Measurements from ENCODE around the gene GRHPR. TPM values are rescaled to one million over a fixed set of nuclear protein-coding genes. Genes with fewer than 3 reads are reported as not detected.

GRHPR gene
- total RNA-seq, 1 donor from 2014 or later: 77.4 TPM

DNA sequence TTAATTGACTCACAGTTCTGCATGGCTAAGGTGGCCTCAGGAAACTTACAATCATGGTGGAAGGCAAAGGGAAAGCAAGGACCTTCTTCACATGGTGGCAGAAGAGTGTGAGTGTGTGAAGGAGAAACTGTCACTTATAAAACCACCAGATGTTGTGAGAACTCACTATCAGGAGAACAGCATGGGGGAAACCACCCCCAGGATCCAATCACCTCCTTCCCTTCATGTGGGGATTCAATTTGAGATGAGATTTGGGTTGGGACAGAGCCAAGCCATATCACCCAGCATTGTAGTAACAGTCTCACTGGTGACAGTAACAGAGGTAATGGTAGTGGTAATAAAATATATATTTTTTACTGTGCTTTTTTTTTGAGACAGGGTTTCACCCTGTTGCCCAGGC is 24.6 kb downstream of the GRHPR start:
- H3K9me3 Mint-ChIP-seq: no peaks in the 10 kb centered on the region
- H3K4me3 Mint-ChIP-seq (ENCODE audit: low read depth): no peak overlapping the region
- no peaks in the 10 kb centered on the region for H3K27me3 Mint-ChIP-seq (ENCODE audit: low read depth)
- H3K27ac Mint-ChIP-seq: no peak overlapping the region
- no peak for DNase-seq (ENCODE audit: low spot score)
- intact Hi-C loops (cut with micrococcal nuclease): no loop called here
- H3K4me1 Mint-ChIP-seq (ENCODE audit: low read depth): peaks cover 7% of the 10 kb centered on the region
- peaks cover 36% of the 10 kb centered on the region for H3K36me3 Mint-ChIP-seq (ENCODE audit: low read depth)

- H3K27ac Mint-ChIP-seq: no peak overlapping the region
- H3K4me1 Mint-ChIP-seq (ENCODE audit: low read depth): peaks cover 14% of the 10 kb centered on the region
- peaks cover 27% of the 10 kb centered on the region for H3K36me3 Mint-ChIP-seq (ENCODE audit: low read depth)
- no peaks in the 10 kb centered on the region for H3K27me3 Mint-ChIP-seq (ENCODE audit: low read depth)
- H3K9me3 Mint-ChIP-seq: no peaks in the 10 kb centered on the region
- H3K4me3 Mint-ChIP-seq (ENCODE audit: low read depth): no peak overlapping the region
- intact Hi-C loops (cut with micrococcal nuclease): no loop called here
- no peak for DNase-seq (ENCODE audit: low spot score)
These were observed 27.6 kb downstream of the GRHPR start for GRCh38 chr9:37449862-37450632.

DNA sequence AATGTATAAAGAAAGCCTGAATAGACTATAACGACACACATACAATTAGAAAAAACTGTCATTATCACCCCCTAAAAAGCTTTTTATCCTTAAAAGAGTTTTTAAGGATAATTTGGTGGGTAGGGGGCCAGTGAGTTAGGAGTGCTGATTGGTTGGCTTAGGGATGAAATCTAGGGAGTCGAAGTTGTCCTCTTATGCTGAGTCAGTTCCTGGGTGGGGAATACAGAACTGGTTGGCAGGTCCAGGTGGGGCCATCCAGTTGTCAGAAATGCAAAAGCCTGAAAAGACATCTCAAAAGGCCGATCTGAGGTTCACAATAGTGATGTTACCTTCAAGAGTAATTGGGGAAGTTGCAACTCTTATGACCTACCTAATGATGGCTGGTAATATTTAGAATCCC is 29.1 kb downstream of the GRHPR start:
- H3K9me3 Mint-ChIP-seq: no peaks in the 10 kb centered on the region
- peaks cover 27% of the 10 kb centered on the region for H3K36me3 Mint-ChIP-seq (ENCODE audit: low read depth)
- no peak overlapping the region for H3K27ac Mint-ChIP-seq
- DNase-seq (ENCODE audit: low spot score): no peak
- no peaks in the 10 kb centered on the region for H3K27me3 Mint-ChIP-seq (ENCODE audit: low read depth)
- intact Hi-C loops (cut with micrococcal nuclease): no loop called here
- no peak overlapping the region for H3K4me3 Mint-ChIP-seq (ENCODE audit: low read depth)
- H3K4me1 Mint-ChIP-seq (ENCODE audit: low read depth): peaks cover 17% of the 10 kb centered on the region

DNA sequence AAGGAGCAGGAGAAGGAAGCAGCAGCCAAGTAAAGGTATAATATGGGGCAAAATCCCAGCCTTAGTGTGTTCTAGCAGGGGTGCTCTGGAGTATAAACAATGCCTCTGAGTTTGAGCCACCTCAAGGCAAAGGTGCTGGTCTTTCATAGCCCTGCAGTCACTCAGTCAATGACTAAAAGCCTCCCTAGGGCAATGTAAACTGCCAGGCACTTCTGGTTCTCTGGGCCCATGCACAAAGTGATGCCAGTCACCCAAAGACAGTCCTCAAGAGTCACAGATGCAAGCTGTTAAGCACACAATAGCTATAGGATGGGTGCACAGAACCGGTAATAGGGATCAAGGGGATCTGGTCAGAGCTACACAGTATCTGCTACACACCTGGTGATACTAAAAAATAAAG is 30.1 kb downstream of the GRHPR start:
- Mint-ChIP-seq H3K27me3 (ENCODE audit: low read depth) (no peaks in the 10 kb centered on the region), H3K36me3 (ENCODE audit: low read depth) (peaks cover 29% of the 10 kb centered on the region), H3K4me3 (ENCODE audit: low read depth) (no peak overlapping the region), H3K9me3 (no peaks in the 10 kb centered on the region), H3K27ac (no peak overlapping the region), H3K4me1 (ENCODE audit: low read depth) (peaks cover 23% of the 10 kb centered on the region)
- intact Hi-C loops (cut with micrococcal nuclease): no loop called here
- no peak for DNase-seq (ENCODE audit: low spot score)

DNA sequence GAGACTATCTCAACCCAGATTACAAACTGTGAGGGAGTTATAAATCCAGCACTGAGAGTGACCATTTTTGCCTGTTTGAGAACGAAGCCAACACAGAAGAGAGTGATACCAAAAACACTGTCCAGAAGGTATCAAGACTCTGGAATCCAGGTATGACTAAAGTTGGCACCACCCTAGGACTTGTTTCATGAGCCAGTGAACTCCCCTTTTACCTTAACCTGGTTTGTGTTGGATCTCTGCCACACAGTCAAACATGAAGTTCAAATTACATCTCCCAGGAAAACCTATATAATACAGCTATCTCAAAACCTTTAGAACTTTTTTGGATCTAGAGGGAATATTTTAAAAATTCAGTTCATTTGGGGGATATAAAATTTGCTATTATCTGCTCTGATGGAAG is 31.3 kb downstream of the GRHPR start:
- no peak overlapping the region for H3K4me3 Mint-ChIP-seq (ENCODE audit: low read depth)
- no peak for DNase-seq (ENCODE audit: low spot score)
- H3K36me3 Mint-ChIP-seq (ENCODE audit: low read depth): peaks cover 26% of the 10 kb centered on the region
- H3K27ac Mint-ChIP-seq: no peak overlapping the region
- H3K9me3 Mint-ChIP-seq: no peaks in the 10 kb centered on the region
- no peaks in the 10 kb centered on the region for H3K27me3 Mint-ChIP-seq (ENCODE audit: low read depth)
- peaks cover 24% of the 10 kb centered on the region for H3K4me1 Mint-ChIP-seq (ENCODE audit: low read depth)
- intact Hi-C loops (cut with micrococcal nuclease): no loop called here

GRCh38 chr9:37454238-37454637 is 31.7 kb downstream of the GRHPR start:
- Mint-ChIP-seq H3K27me3 (ENCODE audit: low read depth) (no peaks in the 10 kb centered on the region), H3K4me3 (ENCODE audit: low read depth) (no peak overlapping the region), H3K4me1 (ENCODE audit: low read depth) (peaks cover 24% of the 10 kb centered on the region), H3K9me3 (no peaks in the 10 kb centered on the region), H3K36me3 (ENCODE audit: low read depth) (peaks cover 26% of the 10 kb centered on the region), H3K27ac (no peak overlapping the region)
- no peak for DNase-seq (ENCODE audit: low spot score)
- intact Hi-C loops (cut with micrococcal nuclease): no loop called here

GRCh38 chr9:37455884-37456647 is 33.6 kb downstream of the GRHPR start:
- Mint-ChIP-seq H3K4me1 (ENCODE audit: low read depth) (peaks cover 24% of the 10 kb centered on the region), H3K9me3 (no peaks in the 10 kb centered on the region), H3K27ac (no peak overlapping the region), H3K4me3 (ENCODE audit: low read depth) (no peak overlapping the region), H3K27me3 (ENCODE audit: low read depth) (no peaks in the 10 kb centered on the region), H3K36me3 (ENCODE audit: low read depth) (peaks cover 16% of the 10 kb centered on the region)
- intact Hi-C loops (cut with micrococcal nuclease): loop anchor here (1.0 kb wide), 1 partner anchor 20 kb away; no protein-coding TSS in a partner anchor
- no peak for DNase-seq (ENCODE audit: low spot score)

- H3K27me3 Mint-ChIP-seq (ENCODE audit: low read depth): no peaks in the 10 kb centered on the region
These were observed 34.3 kb downstream of the GRHPR start for GRCh38 chr9:37456817-37457216.

DNA sequence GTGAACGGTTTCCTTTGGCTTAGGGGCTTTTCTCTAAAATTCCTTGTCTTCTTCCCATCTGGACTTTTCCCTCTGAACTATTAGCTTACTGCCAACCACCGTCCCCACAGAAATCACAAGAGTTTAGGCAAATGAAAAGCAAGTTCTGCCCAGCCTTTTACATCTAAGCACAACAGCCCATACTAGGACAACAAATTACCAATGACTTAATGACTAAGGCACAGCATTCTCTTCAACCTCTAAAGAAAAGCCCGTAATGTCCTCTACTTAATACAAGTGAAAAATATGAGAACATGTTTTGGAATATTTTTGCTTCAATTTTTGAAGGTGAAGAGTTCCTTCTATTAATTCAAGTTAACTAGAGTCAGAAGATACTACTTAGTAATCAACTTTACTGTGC is 41.5 kb downstream of the GRHPR start:
- intact Hi-C loops (cut with micrococcal nuclease): loop anchor here (10.0 kb wide), 2 partner anchors 321 to 1059 kb away; partner anchors contain the start of genes EXOSC3 and RNF38
- Mint-ChIP-seq H3K9me3 (no peaks in the 10 kb centered on the region), H3K36me3 (ENCODE audit: low read depth) (peaks cover 13% of the 10 kb centered on the region), H3K27me3 (ENCODE audit: low read depth) (no peaks in the 10 kb centered on the region), H3K4me3 (ENCODE audit: low read depth) (peak overlapping the region; percentile 96), H3K4me1 (ENCODE audit: low read depth) (peaks cover 25% of the 10 kb centered on the region), H3K27ac (peak overlapping the region; percentile 21)
- no peak for DNase-seq (ENCODE audit: low spot score)

More at GRCh38 chr9:37456817-37457216, 34.3 kb downstream of the GRHPR start:
- Mint-ChIP-seq H3K36me3 (ENCODE audit: low read depth) (peaks cover 12% of the 10 kb centered on the region), H3K4me3 (ENCODE audit: low read depth) (no peak overlapping the region), H3K9me3 (no peaks in the 10 kb centered on the region), H3K4me1 (ENCODE audit: low read depth) (peaks cover 24% of the 10 kb centered on the region), H3K27ac (no peak overlapping the region)
- intact Hi-C loops (cut with micrococcal nuclease): loop anchor here (1.0 kb wide), 1 partner anchor 19 kb away; no protein-coding TSS in a partner anchor
- no peak for DNase-seq (ENCODE audit: low spot score)

DNA sequence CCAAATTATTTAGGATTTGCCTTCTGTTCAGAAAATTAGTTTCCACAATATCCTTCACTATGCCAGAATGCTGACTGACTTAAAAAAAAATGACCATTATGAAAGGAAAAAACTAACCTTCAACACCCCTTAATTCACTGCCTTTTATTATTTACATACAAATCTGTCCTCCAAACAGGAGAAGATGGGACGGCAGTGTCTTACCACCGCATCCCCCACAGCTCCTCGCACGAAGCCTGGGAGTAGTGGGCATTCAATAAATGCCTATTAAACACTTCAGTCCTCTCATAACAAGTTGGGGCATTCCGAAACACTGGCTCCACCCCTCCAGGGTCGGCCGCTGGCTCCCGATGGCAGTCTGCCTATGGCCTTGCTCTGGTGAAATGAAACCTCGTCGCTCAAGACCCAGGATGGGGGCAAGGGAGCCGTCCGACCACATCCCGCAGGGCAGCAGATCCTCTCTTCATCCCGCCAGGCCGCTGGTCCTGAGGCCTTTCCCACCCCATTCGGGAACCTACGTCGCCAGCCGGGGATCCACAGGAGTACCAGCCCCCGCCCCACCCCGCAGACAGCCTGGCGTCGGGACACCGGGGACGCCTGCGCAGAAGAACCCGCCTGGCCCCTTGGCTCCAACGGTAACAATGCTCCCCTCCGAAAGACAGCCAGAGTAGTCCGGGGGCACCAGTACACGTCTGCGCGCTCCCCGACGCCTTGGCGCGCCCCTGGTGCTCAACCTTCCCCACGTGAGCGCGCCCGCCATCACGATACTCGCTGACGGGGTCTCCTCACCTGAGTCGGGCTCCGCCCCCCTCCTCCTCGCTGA is 42.1 kb downstream of the GRHPR start:
- Mint-ChIP-seq H3K4me1 (ENCODE audit: low read depth) (peaks cover 25% of the 10 kb centered on the region), H3K27ac (peak overlapping the region; percentile 99), H3K36me3 (ENCODE audit: low read depth) (peaks cover 13% of the 10 kb centered on the region), H3K27me3 (ENCODE audit: low read depth) (no peaks in the 10 kb centered on the region), H3K4me3 (ENCODE audit: low read depth) (peak overlapping the region; percentile 96), H3K9me3 (no peaks in the 10 kb centered on the region)
- intact Hi-C loops (cut with micrococcal nuclease): loop anchor here (1.0 to 10.0 kb wide), 7 partner anchors 21 to 1060 kb away; partner anchors contain the start of genes EXOSC3, GRHPR, POLR1E and RNF38
- peak; percentile 65 for DNase-seq (ENCODE audit: low spot score)

- H3K27me3 Mint-ChIP-seq (ENCODE audit: low read depth): no peaks in the 10 kb centered on the region
- intact Hi-C loops (cut with micrococcal nuclease): loop anchor here (1.0 to 10.0 kb wide), 7 partner anchors 20 to 1061 kb away; partner anchors contain the start of genes EXOSC3, GRHPR, POLR1E and RNF38
- H3K9me3 Mint-ChIP-seq: no peaks in the 10 kb centered on the region
- H3K4me1 Mint-ChIP-seq (ENCODE audit: low read depth): peaks cover 25% of the 10 kb centered on the region
- peak within 1 kb of the TSS; percentile 99 for H3K27ac Mint-ChIP-seq
- DNase-seq (ENCODE audit: low spot score): peak; percentile 98
- peaks cover 13% of the 10 kb centered on the region for H3K36me3 Mint-ChIP-seq (ENCODE audit: low read depth)
- peak within 1 kb of the TSS; percentile 96 for H3K4me3 Mint-ChIP-seq (ENCODE audit: low read depth)
These were observed 42.9 kb downstream of the GRHPR start, which contains the start of gene ZBTB5 for GRCh38 chr9:37465249-37466036. Gene ZBTB5, minus strand, starts transcription at chr9:37465450. Its CDS starts 22,899 bp downstream, at chr9:37442551.
